Ovary (tissue), 10 donors: ENCODE measurements around the gene DAP3. TPM values are rescaled to one million over a fixed set of nuclear protein-coding genes. Genes with fewer than 3 reads are reported as not detected.
A peak's percentile ranks its signal among the peaks of the same experiment; 100 is the strongest.
"Not testable (repeated sequence)": the region's sequence is repeated elsewhere in the genome, so short reads cannot be mapped to it uniquely, and the experiment has no call there.

Experiments
- DNase-seq, 5 donors: peaks; one replicate each; pipeline ENCODE4 v3.0.0-alpha.2; 2019 to 2020
- H3K27ac ChIP-seq, 2 donors: fragments of 200-600 bp; one replicate each; pipeline versions ENCODE4 v1.5.1 to v1.8.0; 2019 to 2022
- H3K27me3 ChIP-seq: fragments of 200-600 bp; one replicate; pipeline ENCODE4 v1.8.0; 2022
- H3K36me3 ChIP-seq: fragments of 200-600 bp; sonication (generic); one replicate; pipeline ENCODE4 v1.5.1; 2019
- H3K4me1 ChIP-seq: one replicate; pipeline ENCODE4 v1.8.1; 2013; ENCODE audit warnings: mild to moderate bottlenecking, moderate library complexity; ENCODE audit not compliant: insufficient read depth
- H3K4me3 ChIP-seq: fragments of 200-600 bp; sonication (generic); one replicate; pipeline ENCODE4 v1.5.1; 2017
- H3K9me3 ChIP-seq, 2 donors: fragments of 200-600 bp in 1 of 2; sonication (generic) in 1 of 2; one replicate each; pipeline versions ENCODE4 v1.5.1 to v1.8.1; 2013 to 2019; ENCODE audit warnings: mild to moderate bottlenecking in 1 of 2, moderate library complexity in 1 of 2
- EP300 ChIP-seq: sonication (generic); formaldehyde crosslinking; IDR thresholded peaks from one replicate; pipeline ENCODE4 v1.6.1; 2017; ENCODE audit warnings: antibody characterized with exemption
- POLR2A ChIP-seq: fragments of 450-650 bp; IDR thresholded peaks from one replicate; pipeline ENCODE4 v1.6.1; 2017; ENCODE audit warnings: antibody characterized with exemption, mild to moderate bottlenecking, moderate library complexity
- WGBS, 3 donors: extraction: QIAGEN DNeasy Blood & Tissue Kit in 1 of 3; methylation state at CpG; one replicate each; pipeline versions ENCODE4 v1.1.5 to v1.1.7; 2013 to 2017; 5-methylcytosine and 5-hydroxymethylcytosine counted together
- intact Hi-C, 4 donors: fragments of 100-400 bp; cut with DNase I; formaldehyde crosslinking; loops; one replicate each; pipeline versions ENCODE4 v1.11.0 to v1.15.1; 2022 to 2023
- long read RNA-seq, 3 donors: library from polyadenylated mRNA in 2 of 3; unstranded in 2 of 3; transcript quantifications; one replicate each; pipeline ENCODE4 v2.0.0 and lab custom pipeline, GENCODE V29; 2021 to 2026
- polyA plus RNA-seq, 2 donors: library from polyadenylated mRNA; stranded (reverse); fragments of 200-250 nt in 1 of 2; fragments of 350-450 nt in 1 of 2; fragmentation: Illumina TruSeq in 1 of 2; extraction: RNeasy Lipid Tissue Mini Kit (QIAGEN cat#74804) in 1 of 2; gene quantifications; one replicate each; pipeline ENCODE4 v1.2.3, GENCODE V29; 2013 to 2014
- total RNA-seq, 7 donors: library from RNA; depleted of rRNA in 2 of 7; stranded (reverse); fragments of >200 nt in 2 of 7; fragmentation: NEBNext Ultra II Directional in 3 of 7; extraction: Animal tissue kit (Norgen Biotek cat#: 25700) in 3 of 7; gene quantifications; one replicate each; pipeline versions ENCODE4 v1.1.0 to v1.2.4, GENCODE V29; 2016 to 2023
- TF ChIP-seq, protein P1 (sequence below), 3 donors: fragments of 450-650 bp in 2 of 3; fragments of 200-600 bp in 1 of 3; IDR thresholded peaks; one replicate each; pipeline versions ENCODE4 v1.5.1 to v1.8.0; 2016 to 2022; ENCODE audit warnings: antibody characterized with exemption in 3 of 3, mild to moderate bottlenecking in 1 of 3
- donor health status: DM: no; HTN: no; CAD: no; lungs with moderate emphysema.
- donor health status: DM: no; HTN: no; CAD: no.
- donor health status: Bipolar disorder and iron deficiency.
- donor health status: DM: yes; HTN: yes; CAD: no.
- donor health status: DM: no; HTN: no; CAD: no.
- donor health status: DM: yes; HTN: yes; CAD: no.

Gene DAP3
- 100 to 1,000 TPM in 1 of 7 donors, 10 to 100 TPM in 6; 56.9 to 140 (median 61.4) TPM for total RNA-seq
- 100 to 1,000 TPM in 1 of 2 donors, 10 to 100 TPM in 1; 43.7 to 128 TPM for polyA plus RNA-seq
- long read RNA-seq, donor 1, transcript DAP3-201 (13 exons, 1,649 nt), result minor isoform, 49 of 255 reads
- long read RNA-seq, donor 1, transcript DAP3-203 (12 exons, 1,470 nt), result minor isoform, 6 of 255 reads
- long read RNA-seq, donor 1, transcript DAP3-225 (12 exons, 1,894 nt), result minor isoform, 11 of 255 reads
- long read RNA-seq, donor 1, transcript DAP3-202 (13 exons, 2,089 nt), result major isoform, 118 of 255 reads
- long read RNA-seq, donor 1, partial matches to known transcripts, result 21 of 255 reads
- long read RNA-seq, donor 1, other reads (novel, unspliced or antisense), result 49 of 255 reads
- long read RNA-seq, donor 2, transcript DAP3-216 (2 exons, 679 nt), result major isoform, 21 of 41 reads
- long read RNA-seq, donor 2, transcript DAP3-201 (13 exons, 1,649 nt), result minor isoform, 5 of 41 reads
- long read RNA-seq, donor 2, transcript DAP3-202 (13 exons, 2,089 nt), result minor isoform, 12 of 41 reads
- long read RNA-seq, donor 2, partial matches to known transcripts, result 0 of 41 reads
- long read RNA-seq, donor 2, other reads (novel, unspliced or antisense), result 0 of 41 reads
- long read RNA-seq, donor 3, transcript DAP3-201 (13 exons, 1,649 nt), result minor isoform, 9 of 63 reads
- long read RNA-seq, donor 3, transcript DAP3-202 (13 exons, 2,089 nt), result major isoform, 31 of 63 reads
- long read RNA-seq, donor 3, partial matches to known transcripts, result 5 of 63 reads
- long read RNA-seq, donor 3, other reads (novel, unspliced or antisense), result 13 of 63 reads

DNA sequence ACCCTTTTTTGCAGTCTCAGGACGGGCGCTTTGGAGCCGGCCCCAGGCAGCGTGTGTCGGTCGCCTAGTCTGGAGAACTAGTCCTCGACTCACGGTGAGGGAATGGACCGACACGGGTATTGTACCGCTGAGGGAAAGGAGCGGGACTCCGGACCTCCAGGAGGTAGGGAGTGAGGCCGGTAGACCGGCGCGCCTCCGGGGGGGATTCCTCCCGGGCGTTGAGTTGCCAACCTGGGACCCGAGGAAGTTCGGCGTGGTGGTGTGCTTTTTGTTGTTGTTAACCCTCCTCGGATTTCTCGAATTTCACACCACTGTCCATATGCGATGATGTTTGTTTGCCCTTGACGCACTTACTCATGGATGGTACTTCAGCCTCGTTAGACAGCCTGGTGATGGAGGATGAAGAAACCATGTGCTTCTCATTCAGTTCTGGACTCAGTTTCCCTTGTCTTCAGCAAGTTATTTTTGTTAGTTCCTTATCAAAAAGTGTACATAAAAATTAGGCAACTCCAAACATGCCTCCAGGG, at the start of gene DAP3:
TSS of gene DAP3 (plus strand) at position 11 of the 527 bp plus-strand sequence. CDS start 20,689 bp downstream, outside the sequence.
- H3K4me1 ChIP-seq, H3K36me3 ChIP-seq, H3K9me3 ChIP-seq, DNase-seq, H3K27me3 ChIP-seq, intact Hi-C loops: not testable (repeated sequence)
- peak within 1 kb of the TSS; percentile 76 for H3K4me3 ChIP-seq
- peak within 1 kb of the TSS; percentile 89 to 94 for H3K27ac ChIP-seq
- WGBS, 3 donors, result 0% methylated on average over 19 to 28 of the region's 28 CpGs

DNA sequence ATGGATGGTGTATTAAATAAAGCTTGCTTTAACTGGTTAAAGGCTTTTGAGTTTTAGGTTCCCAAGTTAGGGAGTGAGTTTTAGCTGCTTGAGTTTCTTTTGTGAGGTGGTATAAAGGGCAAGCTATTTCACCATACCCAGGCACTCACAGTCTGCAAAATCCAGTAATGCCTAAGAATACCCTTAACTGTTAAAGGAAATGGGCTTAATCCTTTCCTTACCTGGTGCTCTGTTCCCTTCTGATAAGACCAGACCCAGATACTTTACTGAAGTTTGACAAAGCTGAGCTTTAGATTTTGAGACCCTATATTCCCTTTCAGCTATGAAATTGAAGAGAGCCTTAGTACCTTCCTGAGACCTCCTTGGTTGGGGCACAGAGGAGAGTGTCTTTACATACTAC, 48.5 kb upstream of the DAP3 start:
- TF ChIP-seq POLR2A, result no peak
- TF ChIP-seq, protein P1, sequence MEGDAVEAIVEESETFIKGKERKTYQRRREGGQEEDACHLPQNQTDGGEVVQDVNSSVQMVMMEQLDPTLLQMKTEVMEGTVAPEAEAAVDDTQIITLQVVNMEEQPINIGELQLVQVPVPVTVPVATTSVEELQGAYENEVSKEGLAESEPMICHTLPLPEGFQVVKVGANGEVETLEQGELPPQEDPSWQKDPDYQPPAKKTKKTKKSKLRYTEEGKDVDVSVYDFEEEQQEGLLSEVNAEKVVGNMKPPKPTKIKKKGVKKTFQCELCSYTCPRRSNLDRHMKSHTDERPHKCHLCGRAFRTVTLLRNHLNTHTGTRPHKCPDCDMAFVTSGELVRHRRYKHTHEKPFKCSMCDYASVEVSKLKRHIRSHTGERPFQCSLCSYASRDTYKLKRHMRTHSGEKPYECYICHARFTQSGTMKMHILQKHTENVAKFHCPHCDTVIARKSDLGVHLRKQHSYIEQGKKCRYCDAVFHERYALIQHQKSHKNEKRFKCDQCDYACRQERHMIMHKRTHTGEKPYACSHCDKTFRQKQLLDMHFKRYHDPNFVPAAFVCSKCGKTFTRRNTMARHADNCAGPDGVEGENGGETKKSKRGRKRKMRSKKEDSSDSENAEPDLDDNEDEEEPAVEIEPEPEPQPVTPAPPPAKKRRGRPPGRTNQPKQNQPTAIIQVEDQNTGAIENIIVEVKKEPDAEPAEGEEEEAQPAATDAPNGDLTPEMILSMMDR (IDR thresholded peaks at IDR 0.05), result no peak
- no peak for TF ChIP-seq EP300
- H3K27ac ChIP-seq, result no peak overlapping the region
- H3K4me3 ChIP-seq, result no peak overlapping the region
- no peaks in the 10 kb centered on the region for H3K27me3 ChIP-seq
- no peaks in the 10 kb centered on the region for H3K9me3 ChIP-seq
- intact Hi-C loops, result no loop called here
- H3K36me3 ChIP-seq, result no peaks in the 10 kb centered on the region
- no peaks in the 10 kb centered on the region for H3K4me1 ChIP-seq
- no peak for DNase-seq

DNA sequence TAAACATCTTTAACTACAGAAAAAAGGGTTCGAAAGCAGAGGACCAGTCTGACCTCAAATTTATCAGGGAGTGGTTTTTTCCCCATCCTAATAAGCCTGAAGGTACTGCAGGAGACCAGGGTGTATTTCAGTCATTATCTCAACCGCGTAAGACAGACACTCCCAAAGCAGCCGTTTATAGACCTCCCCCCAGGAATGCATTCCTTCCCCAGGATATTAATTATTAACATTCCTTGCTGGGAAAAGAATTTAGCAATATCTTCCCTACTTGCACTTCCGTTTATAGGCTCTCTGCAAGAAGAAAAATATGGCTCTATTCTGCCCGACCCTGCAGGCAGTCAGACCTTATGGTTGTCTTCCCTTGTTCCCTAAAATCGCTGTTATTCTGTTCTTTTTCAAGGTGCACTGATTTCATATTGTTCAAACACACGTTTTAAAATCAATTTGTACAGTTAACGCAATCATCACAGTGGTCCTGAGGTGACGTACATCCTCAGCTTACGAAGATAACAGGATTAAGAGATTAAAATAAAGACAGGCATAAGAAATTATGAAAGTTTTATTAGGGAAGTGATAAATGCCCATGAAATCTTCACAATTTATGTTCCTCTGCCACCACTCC, 46.2 kb upstream of the DAP3 start:
- H3K9me3 ChIP-seq, H3K4me1 ChIP-seq, H3K27me3 ChIP-seq, intact Hi-C loops, DNase-seq, H3K27ac ChIP-seq, H3K4me3 ChIP-seq, H3K36me3 ChIP-seq: not testable (repeated sequence)
- WGBS, 3 donors, result 68 to 75% (median 72%) methylated on average over 11 of the region's 11 CpGs

DNA sequence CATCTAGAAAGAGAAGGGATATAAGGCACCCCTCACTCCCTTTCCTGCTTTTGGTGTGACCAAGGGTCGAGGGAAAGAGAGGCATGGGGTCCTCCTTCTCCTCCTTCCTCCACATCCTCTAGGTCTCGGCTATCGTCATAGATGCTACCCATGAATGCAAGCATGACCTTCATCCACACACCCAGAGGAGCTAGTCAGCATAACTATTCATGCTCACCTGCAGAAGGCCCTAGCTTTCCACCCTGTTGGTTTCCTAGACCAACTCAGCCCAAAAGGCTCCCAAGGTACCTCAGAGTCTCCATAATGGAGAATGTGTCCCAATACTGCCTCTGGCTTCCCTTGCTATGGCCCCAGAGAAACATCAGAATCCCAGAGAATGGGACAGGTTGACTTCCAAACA, 45.7 kb upstream of the DAP3 start:
- intact Hi-C loops, result no loop called here
- TF ChIP-seq, protein P1 (IDR thresholded peaks at IDR 0.05), result no peak
- TF ChIP-seq POLR2A, result no peak
- TF ChIP-seq EP300, result no peak
- no peak for DNase-seq
- 80 to 92% (median 85%) methylated on average over 3 of the region's 3 CpGs for WGBS, 3 donors
- Histone ChIP-seq H3K4me1 (no peaks in the 10 kb centered on the region), H3K27ac (no peak overlapping the region), H3K4me3 (no peak overlapping the region), H3K36me3 (no peaks in the 10 kb centered on the region), H3K9me3 (no peaks in the 10 kb centered on the region), H3K27me3 (no peaks in the 10 kb centered on the region)

DNA sequence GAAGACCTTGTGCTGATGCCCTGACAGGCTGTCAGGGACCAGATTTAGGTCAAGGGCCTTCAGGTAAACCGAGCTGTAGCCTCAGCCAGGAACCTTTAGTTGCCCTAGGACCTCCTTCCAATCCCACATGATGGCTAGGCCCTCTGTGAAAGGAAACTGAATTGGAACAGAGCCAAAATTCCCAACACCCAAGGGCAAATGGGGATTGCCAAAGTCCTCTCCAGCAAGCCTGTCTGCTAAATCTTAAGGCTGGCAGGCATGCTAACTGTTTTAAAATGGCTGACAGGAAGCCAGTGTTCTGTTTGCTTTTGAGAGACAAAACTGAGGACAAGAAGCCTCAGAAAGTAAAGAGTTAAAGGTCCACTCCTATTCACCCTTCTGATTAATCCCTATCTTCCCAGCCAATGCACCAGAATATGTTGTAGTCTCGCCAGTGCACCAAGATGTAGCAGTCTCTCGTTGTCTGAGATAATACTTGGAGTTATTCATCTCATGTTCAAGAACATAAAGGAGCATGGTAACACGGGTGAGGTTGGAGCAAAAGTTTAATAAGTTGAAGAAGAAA, 43.8 kb upstream of the DAP3 start:
- H3K36me3 ChIP-seq, result no peaks in the 10 kb centered on the region
- TF ChIP-seq EP300 (no peak), POLR2A (no peak)
- TF ChIP-seq, protein P1 (IDR thresholded peaks at IDR 0.05), result no peak
- no peak for DNase-seq
- no peaks in the 10 kb centered on the region for H3K27me3 ChIP-seq
- 40 to 59% (median 54%) methylated on average over 4 of the region's 4 CpGs for WGBS, 3 donors
- no peak overlapping the region for H3K4me3 ChIP-seq
- intact Hi-C loops, result no loop called here
- H3K27ac ChIP-seq, result no peak overlapping the region
- H3K4me1 ChIP-seq, result no peaks in the 10 kb centered on the region
- H3K9me3 ChIP-seq, result no peaks in the 10 kb centered on the region
